ENCODE measurements around the gene LDAF1. TPM values are rescaled to one million over a fixed set of nuclear protein-coding genes. Genes with fewer than 3 reads are reported as not detected.
"Not testable (repeated sequence)": the region's sequence is repeated elsewhere in the genome, so short reads cannot be mapped to it uniquely, and the experiment has no call there.

LDAF1 gene
- total RNA-seq, 1 donor from 2014 or later, result 82.9 TPM

DNA sequence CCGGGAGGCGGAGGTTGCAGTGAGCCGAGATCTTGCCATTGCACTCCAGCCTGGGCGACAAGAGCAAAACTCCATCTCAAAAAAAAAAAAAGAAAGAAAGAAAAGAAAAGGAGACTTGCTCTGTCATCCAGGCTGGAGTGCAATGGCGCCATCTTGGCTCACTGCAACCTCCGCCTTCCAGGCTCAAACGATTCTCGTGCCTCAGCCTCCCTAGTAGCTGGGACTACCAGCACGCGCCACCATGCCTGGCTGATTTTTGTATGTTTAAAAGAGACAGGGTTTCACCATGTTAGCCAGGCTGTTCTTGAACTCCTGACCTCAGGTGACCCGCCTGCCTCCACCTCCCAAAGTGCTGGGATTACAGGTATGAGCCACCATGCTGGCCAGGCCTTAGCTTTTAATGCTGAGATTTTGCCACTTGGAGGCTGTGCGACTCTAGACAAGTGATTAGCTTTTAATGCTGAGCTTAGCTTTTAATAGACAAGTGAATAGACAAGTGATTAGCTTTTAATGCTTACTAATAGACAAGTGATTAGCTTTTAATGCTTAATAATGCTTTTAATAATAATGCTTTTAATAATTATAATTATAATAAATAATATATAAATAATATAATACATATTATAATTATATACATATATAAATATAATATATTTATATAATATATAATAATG lies 9.6 kb downstream of the LDAF1 start:
- TF ChIP-seq, protein P1, sequence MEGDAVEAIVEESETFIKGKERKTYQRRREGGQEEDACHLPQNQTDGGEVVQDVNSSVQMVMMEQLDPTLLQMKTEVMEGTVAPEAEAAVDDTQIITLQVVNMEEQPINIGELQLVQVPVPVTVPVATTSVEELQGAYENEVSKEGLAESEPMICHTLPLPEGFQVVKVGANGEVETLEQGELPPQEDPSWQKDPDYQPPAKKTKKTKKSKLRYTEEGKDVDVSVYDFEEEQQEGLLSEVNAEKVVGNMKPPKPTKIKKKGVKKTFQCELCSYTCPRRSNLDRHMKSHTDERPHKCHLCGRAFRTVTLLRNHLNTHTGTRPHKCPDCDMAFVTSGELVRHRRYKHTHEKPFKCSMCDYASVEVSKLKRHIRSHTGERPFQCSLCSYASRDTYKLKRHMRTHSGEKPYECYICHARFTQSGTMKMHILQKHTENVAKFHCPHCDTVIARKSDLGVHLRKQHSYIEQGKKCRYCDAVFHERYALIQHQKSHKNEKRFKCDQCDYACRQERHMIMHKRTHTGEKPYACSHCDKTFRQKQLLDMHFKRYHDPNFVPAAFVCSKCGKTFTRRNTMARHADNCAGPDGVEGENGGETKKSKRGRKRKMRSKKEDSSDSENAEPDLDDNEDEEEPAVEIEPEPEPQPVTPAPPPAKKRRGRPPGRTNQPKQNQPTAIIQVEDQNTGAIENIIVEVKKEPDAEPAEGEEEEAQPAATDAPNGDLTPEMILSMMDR (IDR thresholded peaks at IDR 0.05; ENCODE audit: insufficient read depth, low read length, poor library complexity, severe bottlenecking), result no peak
- H3K36me3 ChIP-seq (ENCODE audit: control insufficient read depth, insufficient read depth, low read length), result peaks cover 2% of the 10 kb centered on the region
- no peak for DNase-seq (ENCODE audit: low read depth)
- no peak overlapping the region for H3K4me3 ChIP-seq (ENCODE audit: low read depth, low read length)
- H3K27me3 ChIP-seq (ENCODE audit: control insufficient read depth, insufficient read depth, low read length), result no peaks in the 10 kb centered on the region

DNA sequence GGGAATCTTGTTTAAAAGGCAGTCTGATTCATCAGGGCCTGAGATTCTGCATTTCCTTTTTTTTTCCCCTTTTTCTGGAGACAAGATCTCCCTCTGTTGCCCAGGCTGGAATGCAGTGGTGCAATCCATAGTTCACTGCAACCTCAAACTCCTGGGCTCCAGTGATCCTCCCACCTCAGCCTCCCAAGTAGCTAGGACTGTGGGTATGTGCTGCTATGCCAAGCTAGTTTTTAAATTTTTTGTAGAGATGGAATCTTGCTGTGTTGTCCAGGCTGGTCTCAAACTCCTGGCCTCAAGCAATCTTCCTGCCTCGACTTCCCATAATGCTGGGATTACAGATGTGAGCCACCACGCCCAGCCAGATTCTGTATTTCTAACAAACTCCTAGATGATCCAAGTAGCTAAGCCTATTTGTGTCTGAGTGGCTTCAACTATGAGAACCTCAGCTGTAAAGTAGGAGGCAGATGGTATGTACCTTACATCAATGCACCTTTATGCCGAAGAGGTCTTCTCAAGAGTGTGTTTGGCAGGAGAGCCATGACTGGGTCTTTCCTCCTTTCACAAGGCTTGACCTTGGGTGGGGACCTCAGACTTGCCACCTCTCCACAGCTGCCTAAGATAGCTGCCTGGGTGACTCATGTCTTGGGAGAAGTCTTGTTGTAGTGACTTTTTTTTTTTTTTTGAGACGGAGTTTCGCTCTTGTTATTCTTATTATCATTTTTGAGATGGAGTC lies 10.9 kb downstream of the LDAF1 start:
- DNase-seq (ENCODE audit: low read depth), result no peak
- Histone ChIP-seq H3K36me3 (ENCODE audit: control insufficient read depth, insufficient read depth, low read length) (peaks cover 2% of the 10 kb centered on the region), H3K4me3 (ENCODE audit: low read depth, low read length) (no peak overlapping the region), H3K27me3 (ENCODE audit: control insufficient read depth, insufficient read depth, low read length) (no peaks in the 10 kb centered on the region)
- TF ChIP-seq, protein P1 (IDR thresholded peaks at IDR 0.05; ENCODE audit: insufficient read depth, low read length, poor library complexity, severe bottlenecking), result no peak

DNA sequence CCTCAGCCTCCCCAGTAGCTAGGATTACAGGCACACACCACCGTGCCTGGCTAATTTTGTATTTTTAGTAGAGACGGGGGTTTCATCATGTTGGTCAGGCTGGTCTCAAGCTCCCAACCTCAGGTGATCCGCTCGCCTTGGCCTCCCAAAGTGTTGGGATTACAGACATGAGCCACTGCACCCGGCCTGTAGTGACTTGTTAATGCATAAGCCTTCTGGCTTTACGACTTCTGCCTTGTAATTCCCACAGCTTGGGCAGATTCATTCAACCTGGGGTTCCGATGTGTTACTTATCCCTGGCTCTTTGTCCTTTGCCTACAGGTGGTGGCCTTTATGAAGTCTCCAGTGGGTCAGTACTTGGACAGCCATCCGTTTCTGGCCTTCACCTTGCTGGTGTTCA lies 11.6 kb downstream of the LDAF1 start:
- not testable (repeated sequence) for DNase-seq (ENCODE audit: low read depth); H3K27me3 ChIP-seq (ENCODE audit: control insufficient read depth, insufficient read depth, low read length); H3K4me3 ChIP-seq (ENCODE audit: low read depth, low read length); H3K36me3 ChIP-seq (ENCODE audit: control insufficient read depth, insufficient read depth, low read length)

DNA sequence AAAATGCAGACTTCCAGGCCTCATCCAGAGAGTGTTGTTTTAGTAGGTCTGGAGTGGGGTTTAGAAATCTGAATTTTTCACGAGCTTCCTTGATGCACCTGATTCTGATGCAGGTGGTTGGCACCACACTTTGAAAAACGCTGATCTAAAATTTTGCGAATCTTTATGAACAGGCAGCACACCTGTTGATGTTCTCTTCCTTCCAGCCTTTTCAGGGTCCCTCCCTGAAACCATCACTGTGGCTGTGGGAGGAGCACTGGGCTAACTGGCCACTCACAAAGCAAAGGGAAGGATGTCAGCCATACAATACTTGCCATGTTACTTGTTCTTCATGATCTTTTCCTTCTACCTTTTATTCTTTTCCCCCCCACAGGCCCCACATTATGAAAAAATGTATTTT lies 14.2 kb downstream of the LDAF1 start:
- no peak for DNase-seq (ENCODE audit: low read depth)
- Histone ChIP-seq H3K36me3 (ENCODE audit: control insufficient read depth, insufficient read depth, low read length) (no peaks in the 10 kb centered on the region), H3K4me3 (ENCODE audit: low read depth, low read length) (no peak overlapping the region), H3K27me3 (ENCODE audit: control insufficient read depth, insufficient read depth, low read length) (no peaks in the 10 kb centered on the region)
- TF ChIP-seq, protein P1 (IDR thresholded peaks at IDR 0.05; ENCODE audit: insufficient read depth, low read length, poor library complexity, severe bottlenecking), result no peak

DNA sequence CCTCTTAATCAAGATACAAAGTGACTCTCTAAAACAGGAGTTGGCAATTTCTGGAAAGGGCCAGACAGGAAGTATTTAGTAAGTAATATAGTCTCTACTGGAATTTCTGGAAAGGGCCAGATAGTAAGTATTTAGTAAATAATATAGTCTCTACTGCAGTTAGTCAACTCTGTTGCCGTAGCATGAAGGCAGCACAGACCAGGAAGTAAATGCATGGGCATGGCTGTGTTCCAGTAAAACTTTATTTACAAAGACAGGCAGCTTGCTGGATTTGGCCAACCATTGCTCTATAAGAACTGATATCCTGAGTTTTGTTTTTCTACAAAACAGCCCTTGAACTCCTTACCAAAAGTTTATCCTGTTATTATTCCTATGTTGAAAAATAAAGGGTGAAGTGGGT lies 16.9 kb downstream of the LDAF1 start:
- H3K27me3 ChIP-seq (ENCODE audit: control insufficient read depth, insufficient read depth, low read length), result no peaks in the 10 kb centered on the region
- DNase-seq (ENCODE audit: low read depth), result no peak
- H3K36me3 ChIP-seq (ENCODE audit: control insufficient read depth, insufficient read depth, low read length), result no peaks in the 10 kb centered on the region
- TF ChIP-seq, protein P1 (IDR thresholded peaks at IDR 0.05; ENCODE audit: insufficient read depth, low read length, poor library complexity, severe bottlenecking), result no peak
- no peak overlapping the region for H3K4me3 ChIP-seq (ENCODE audit: low read depth, low read length)

DNA sequence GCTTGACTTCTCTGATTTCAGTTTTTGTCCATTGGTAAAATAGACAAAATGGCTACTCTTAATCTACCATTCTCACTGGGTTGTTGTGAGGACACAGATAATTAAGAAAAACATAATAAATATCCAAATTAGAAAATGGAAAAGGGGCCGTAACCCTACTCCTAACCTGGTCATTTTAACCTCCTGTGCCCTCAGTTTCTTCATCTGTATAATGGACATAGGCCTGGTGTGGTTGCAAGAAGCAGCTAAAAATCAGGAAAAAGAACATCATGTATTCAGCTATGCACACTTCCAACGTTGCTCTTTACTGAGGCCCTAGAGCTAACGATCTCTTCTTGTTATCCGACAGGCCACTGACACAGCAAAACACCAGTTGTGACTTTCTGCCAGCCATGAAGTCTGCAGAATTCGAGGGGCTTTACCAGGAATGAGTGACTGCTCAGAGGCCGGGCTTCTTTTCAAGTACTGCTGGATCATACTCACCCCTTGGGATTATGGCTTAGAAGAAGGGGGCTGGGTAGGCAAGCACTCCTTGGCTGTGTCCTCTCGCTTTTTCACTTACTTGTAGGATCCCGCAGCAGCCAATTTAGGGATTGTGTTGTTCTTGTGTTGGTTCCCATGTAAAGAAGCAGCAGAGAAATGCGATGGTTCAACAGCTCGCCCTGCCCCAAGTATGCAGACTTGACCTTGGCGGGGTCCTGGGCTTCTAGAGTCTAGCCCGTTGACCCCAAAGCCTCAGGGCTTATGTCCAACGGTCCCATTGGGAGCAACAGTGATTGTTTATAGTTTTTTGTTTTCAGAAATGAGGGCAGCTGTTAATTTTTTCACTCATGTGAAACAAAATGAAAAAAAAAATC lies 20.9 kb downstream of the LDAF1 start:
- no peaks in the 10 kb centered on the region for H3K27me3 ChIP-seq (ENCODE audit: control insufficient read depth, insufficient read depth, low read length)
- TF ChIP-seq, protein P1 (IDR thresholded peaks at IDR 0.05; ENCODE audit: insufficient read depth, low read length, poor library complexity, severe bottlenecking), result no peak
- H3K36me3 ChIP-seq (ENCODE audit: control insufficient read depth, insufficient read depth, low read length), result peaks cover 3% of the 10 kb centered on the region
- H3K4me3 ChIP-seq (ENCODE audit: low read depth, low read length), result no peak overlapping the region
- DNase-seq (ENCODE audit: low read depth), result no peak

Data from kidney epithelial cell (primary cell).